Measurements from ENCODE around the gene DENND2C.

The DENND2C gene

DNA sequence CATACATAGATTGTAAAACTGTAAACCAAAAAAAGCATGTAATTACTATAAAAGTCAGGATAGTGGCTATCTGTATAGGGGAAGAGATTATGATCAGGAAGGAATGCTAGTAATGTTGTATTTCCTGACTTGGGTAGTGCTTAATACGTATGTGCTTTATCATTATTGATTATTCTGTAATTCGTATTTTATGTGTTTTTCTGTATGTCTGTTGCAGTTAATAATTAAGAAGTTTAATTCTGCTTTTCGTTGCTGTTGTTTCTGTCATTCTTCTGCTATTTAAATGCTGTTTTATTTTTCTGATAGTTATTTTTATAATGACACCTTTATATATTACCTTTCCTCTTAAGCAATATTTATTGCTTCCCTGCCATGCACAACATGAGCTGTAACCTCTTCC, 129.6 kb downstream of the DENND2C start:
- DNase-seq, result no peak

DNA sequence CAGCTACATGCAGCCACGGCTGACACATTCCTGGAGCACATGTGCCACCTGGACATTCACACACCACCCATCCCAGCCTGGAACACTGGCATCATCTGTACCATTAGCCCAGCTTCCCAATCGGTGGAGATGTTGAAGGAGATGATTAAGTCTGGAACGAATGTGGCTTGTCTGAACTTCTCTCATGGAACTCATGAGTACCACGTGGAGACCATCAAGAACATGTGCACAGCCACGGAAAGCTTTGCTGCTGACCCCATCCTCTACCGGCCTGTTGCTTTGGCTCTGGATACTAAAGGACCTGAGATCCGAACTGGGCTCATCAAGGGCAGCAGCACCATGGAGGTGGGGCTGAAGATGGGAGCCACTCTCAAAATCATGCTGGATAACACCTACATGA, 133.8 kb downstream of the DENND2C start:
- no peak for DNase-seq

DNA sequence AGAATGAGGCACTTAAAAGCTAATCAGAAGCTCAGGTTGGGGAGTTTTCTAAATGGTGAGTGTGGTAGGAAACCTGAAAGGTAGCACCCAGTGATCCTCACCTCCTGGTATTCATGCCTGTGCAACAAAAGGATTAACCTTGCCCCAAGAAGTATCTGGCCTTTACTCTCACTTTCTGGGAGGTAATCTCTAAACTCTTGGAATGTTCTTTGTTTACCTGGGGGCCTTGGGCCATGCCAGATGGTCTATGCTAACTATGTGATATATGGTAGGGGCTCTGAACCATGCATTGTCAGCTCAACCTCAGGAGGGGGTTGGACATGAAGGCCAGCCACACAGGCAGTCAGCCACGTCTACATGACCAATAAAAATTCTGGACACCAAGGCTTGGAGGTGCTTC, 134.4 kb downstream of the DENND2C start:
- DNase-seq, result no peak
